GM19099 (cell line): ENCODE data around the gene ITGA7.

Experiments used
- POLR2A ChIP-seq: IDR thresholded peaks from 3 replicates; pipeline ENCODE4 v1.6.1; 2011; ENCODE audit warnings: low read depth; ENCODE audit not compliant: insufficient read length; ENCODE audit errors: extremely low read depth

Gene ITGA7, protein sequence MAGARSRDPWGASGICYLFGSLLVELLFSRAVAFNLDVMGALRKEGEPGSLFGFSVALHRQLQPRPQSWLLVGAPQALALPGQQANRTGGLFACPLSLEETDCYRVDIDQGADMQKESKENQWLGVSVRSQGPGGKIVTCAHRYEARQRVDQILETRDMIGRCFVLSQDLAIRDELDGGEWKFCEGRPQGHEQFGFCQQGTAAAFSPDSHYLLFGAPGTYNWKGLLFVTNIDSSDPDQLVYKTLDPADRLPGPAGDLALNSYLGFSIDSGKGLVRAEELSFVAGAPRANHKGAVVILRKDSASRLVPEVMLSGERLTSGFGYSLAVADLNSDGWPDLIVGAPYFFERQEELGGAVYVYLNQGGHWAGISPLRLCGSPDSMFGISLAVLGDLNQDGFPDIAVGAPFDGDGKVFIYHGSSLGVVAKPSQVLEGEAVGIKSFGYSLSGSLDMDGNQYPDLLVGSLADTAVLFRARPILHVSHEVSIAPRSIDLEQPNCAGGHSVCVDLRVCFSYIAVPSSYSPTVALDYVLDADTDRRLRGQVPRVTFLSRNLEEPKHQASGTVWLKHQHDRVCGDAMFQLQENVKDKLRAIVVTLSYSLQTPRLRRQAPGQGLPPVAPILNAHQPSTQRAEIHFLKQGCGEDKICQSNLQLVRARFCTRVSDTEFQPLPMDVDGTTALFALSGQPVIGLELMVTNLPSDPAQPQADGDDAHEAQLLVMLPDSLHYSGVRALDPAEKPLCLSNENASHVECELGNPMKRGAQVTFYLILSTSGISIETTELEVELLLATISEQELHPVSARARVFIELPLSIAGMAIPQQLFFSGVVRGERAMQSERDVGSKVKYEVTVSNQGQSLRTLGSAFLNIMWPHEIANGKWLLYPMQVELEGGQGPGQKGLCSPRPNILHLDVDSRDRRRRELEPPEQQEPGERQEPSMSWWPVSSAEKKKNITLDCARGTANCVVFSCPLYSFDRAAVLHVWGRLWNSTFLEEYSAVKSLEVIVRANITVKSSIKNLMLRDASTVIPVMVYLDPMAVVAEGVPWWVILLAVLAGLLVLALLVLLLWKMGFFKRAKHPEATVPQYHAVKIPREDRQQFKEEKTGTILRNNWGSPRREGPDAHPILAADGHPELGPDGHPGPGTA

DNA sequence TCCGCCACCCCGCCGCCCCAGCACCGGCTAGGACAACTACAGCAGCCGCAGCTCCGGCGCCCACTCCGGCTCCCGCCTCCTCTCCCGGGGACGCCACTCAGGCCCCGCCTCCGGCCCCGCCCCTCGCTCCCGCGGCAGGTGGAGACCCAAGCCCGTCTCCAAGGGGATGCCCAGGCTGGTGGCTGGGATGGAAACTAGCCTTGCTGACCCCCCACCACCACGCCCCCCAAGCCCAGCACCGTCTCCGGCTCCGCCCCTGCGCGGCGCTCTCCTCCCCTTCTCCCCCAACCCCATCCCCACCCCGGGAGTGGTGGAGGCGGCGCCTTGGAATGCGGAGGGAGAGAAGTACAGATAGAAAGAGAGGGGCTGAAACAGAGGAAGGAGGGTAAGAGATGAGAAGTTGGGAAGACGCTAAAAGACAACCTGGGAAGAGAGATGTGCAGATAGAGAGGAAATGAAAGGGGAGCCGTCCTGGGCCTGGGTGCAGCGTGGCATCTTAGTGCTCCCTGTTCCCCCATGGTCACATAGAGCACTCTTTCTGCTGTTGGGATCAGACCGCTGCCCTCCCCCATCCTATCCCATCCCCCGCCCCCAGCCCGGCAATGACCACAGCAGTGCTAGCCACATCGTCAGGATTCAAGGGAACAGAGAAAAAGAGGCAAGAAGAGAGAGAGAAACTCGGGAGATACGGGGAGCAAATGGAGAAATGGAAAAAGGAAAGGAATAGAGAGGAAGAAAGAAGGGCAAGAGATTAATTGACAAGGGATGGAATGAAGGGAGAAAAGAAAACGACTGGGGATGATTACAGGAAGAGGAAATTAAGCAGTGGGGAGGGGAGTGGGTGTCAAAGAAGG is at the start of gene ITGA7:
Gene ITGA7, minus strand, starts transcription at position 64 of the 854 bp plus-strand sequence. CDS start 222 bp downstream, outside the sequence.
- no peak for TF ChIP-seq POLR2A

GRCh38 chr12:55755246-55755645 is 47.5 kb upstream of the ITGA7 start:
- TF ChIP-seq POLR2A = no peak

DNA sequence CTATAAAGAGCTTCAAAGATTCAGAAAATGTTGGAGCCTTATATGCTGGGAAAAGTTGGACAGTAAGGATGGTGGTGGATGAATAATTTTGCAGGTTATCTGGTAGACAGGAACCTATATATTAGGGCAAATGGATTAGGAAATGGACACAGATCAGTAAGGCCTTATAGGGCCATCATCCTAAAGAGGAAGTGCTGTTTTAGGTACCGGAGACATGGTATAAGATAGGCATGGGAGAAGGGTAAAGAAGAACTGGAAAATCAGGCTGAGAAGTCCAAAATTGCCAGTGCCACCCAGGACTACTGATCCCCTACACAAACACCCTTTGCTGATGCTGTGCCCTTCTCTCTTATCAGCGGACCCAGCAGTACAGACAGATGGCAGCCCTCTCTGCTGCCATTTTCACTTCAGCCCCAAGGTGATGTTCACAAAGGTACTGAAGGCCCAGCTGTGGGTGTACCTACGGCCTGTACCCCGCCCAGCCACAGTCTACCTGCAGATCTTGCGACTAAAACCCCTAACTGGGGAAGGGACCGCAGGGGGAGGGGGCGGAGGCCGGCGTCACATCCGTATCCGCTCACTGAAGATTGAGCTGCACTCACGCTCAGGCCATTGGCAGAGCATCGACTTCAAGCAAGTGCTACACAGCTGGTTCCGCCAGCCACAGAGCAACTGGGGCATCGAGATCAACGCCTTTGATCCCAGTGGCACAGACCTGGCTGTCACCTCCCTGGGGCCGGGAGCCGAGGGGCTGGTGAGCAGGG is 40.7 kb upstream of the ITGA7 start:
- no peak for TF ChIP-seq POLR2A

GRCh38 chr12:55746913-55747231 is 39.2 kb upstream of the ITGA7 start:
- no peak for TF ChIP-seq POLR2A

DNA sequence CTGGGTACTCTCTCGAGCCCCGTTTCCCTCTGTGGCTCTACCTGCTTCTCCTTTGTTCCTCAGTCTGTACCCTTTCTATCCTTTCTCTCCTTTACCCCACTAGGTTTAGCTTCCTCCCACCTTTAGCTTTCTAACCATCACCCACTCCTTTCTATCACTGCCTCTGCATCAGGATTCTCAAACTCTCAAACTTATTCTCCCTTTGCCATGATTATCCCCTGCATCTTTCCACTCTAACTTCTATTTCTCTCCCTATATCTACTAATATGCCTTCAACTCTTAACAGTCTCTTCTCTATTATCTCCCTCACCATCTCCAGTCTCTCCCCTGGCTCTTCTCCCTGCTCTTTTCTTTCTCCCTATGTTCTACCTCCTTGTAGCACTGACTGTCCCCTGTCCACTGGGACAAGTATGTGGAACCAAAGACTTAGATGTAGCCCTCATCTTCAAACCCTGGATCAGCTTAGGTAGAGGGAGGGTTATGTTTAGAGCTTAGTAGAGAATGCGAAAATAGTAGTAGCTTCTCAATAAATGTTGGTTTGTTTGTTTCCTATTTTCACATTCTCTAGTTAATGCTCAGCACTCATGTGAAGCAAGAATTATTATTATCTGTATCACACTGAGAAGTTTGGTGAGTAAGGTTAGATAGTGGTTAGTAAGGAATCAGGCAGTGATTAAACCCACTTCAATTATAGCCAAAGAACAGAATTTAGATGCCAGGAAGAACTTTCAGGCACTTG is 38.6 kb upstream of the ITGA7 start:
- no peak for TF ChIP-seq POLR2A

- TF ChIP-seq POLR2A = no peak
Measured at GRCh38 chr12:55745361-55746173, 37.9 kb upstream of the ITGA7 start.

DNA sequence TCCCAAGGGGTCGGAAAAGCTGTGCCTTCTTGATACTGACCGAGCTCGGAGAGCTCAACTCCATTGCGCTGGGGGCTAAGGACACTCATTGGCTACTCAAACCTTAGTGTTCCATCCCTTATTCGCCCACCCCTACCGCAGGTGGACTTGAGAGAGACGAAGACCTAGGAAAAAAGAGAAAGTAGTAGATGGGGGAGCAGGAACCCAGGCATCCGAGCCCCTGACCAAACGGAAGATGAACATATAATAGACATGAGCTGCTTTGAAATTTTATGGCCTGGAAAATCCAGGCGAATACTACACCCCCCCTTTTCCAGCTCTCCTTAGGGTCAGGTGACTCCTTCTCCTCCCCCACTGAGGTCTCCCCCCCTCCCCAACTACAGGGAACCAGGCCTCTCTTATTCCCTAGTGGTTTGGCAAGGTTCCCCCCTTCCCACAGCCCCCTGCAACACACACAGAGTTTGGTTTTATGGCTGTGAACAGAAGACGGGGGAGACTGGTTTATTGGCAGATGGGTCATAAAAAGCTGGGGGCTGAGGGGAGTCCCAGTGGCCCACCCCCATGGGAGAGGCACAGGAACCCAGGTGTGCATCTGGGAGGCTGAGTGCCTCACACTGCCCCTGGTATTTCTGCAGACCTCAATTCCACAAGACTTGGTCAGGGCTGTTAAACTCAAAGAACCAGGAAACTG is 36.8 kb upstream of the ITGA7 start:
- no peak for TF ChIP-seq POLR2A

DNA sequence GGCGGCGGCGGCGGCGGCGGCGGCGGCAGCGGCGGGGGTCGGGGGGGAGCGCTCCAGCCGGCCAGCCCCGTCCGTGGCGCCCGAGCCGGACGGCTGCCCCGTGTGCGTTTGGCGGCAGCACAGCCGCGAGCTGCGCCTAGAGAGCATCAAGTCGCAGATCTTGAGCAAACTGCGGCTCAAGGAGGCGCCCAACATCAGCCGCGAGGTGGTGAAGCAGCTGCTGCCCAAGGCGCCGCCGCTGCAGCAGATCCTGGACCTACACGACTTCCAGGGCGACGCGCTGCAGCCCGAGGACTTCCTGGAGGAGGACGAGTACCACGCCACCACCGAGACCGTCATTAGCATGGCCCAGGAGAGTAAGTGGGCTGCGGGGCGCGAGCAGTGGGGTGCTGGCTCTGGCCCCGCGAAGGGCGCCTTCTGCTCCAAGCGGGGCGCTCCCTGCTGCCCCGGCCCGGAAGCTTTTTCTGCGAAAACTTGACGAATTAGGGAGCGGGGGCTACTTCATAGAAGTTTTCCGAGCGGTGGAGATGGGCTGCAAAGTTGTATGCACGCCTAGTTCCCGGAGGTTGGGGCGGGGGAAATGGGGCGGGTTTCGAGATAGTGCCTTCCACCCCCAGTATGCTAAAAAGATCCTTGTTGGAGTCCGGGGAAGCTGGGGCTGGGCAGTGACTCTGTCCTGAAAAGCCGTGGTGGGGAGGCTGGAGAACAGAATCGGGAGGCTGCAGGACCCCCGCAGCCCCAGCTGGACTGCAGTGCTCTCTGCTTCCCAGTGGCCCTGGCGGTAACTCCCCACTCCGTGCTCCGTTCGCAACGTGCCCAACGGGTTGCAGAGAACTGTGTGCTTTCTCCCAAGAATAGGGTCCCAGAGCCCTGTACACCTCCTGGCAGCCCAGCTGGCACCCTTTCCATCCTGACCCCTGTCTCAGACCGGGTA is 36.0 kb upstream of the ITGA7 start:
- TF ChIP-seq POLR2A = peak; percentile 35

DNA sequence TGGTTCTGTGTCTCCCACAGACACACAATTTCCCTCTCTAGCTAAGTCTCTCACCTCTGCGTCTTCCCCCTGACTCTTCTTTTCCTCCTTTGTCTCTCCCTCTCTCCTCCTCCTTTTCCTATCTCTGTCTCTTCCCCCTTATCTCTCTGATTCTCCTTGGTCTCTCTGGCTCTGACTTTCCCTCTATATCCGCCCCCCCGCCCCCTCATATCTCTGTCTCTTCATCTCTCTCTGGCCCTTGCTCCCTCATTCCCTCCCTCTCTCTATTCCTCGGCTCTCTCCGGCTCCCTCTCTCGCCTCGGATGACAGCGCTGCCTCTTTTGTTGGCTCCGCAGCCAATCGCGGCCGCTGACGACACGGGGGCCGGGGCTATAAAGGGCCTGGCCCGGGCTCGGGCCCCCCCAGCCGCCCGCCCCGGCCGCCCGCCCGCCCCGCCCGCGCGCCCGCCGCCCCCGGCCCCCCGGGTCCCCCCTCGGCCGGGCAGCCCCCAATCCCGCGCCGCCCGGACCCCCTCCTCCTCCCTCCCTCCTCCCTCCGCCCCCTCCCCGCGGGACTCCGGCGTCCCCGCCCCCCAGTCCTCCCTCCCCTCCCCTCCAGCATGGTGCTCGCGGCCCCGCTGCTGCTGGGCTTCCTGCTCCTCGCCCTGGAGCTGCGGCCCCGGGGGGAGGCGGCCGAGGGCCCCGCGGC is 35.2 kb upstream of the ITGA7 start, which contains the start of gene GDF11:
Gene GDF11, plus strand, starts transcription at position 404 of the 687 bp plus-strand sequence. Its CDS starts 195 bp downstream, at position 599.
- no peak for TF ChIP-seq POLR2A
